GM12865 (cell line): ENCODE data around the gene NUB1.

Experiments used
- DNase-seq: peaks from one replicate; pipeline ENCODE4 v3.0.0; 2010; ENCODE audit warnings: low read depth
- H3K4me3 ChIP-seq: 2 replicates; pipeline ENCODE4 v1.5.1; 2011; ENCODE audit warnings: mild to moderate bottlenecking, low read depth, low read length, control low read depth
- CTCF ChIP-seq: IDR thresholded peaks from 2 replicates; pipeline ENCODE4 v1.5.1; 2011; ENCODE audit warnings: low read length, control low read depth, low read depth, inconsistent platforms; ENCODE audit not compliant: insufficient read depth; ENCODE audit errors: missing control alignments

Gene NUB1

GRCh38 chr7:151366880-151367222, 25.2 kb downstream of the NUB1 start:
- DNase-seq, result no peak
- TF ChIP-seq CTCF, result no peak

GRCh38 chr7:151367284-151367683, 25.7 kb downstream of the NUB1 start:
- DNase-seq, result no peak
- no peak for TF ChIP-seq CTCF
- no peak overlapping the region for H3K4me3 ChIP-seq

More at GRCh38 chr7:151366880-151367222, 25.2 kb downstream of the NUB1 start:
- no peak overlapping the region for H3K4me3 ChIP-seq

- peak; percentile 97 for TF ChIP-seq CTCF
- H3K4me3 ChIP-seq, result no peak overlapping the region
- peak; percentile 85 for DNase-seq
Measured at GRCh38 chr7:151368136-151368571, 26.5 kb downstream of the NUB1 start.

GRCh38 chr7:151371266-151371665, 29.7 kb downstream of the NUB1 start:
- no peak for DNase-seq
- no peak overlapping the region for H3K4me3 ChIP-seq
- no peak for TF ChIP-seq CTCF

GRCh38 chr7:151372612-151373265, 31.1 kb downstream of the NUB1 start:
- TF ChIP-seq CTCF, result no peak
- no peak overlapping the region for H3K4me3 ChIP-seq
- no peak for DNase-seq

- no peak for TF ChIP-seq CTCF
- H3K4me3 ChIP-seq, result no peak overlapping the region
- no peak for DNase-seq
Measured at GRCh38 chr7:151373599-151373998, 32.0 kb downstream of the NUB1 start.

- no peak for TF ChIP-seq CTCF
Measured at GRCh38 chr7:151374139-151374538, 32.5 kb downstream of the NUB1 start.

More at GRCh38 chr7:151374139-151374538, 32.5 kb downstream of the NUB1 start:
- H3K4me3 ChIP-seq, result no peak overlapping the region
- no peak for DNase-seq
